GM12878 (cell line): Measurements from ENCODE around the gene LIPG.

Source experiments
- EP300 ChIP-seq, 2 experiments: fragments of 150-350 bp in 1 of 2; IDR thresholded peaks; 2 replicates each; pipeline ENCODE4 v1.6.1; 2011 to 2012; ENCODE audit warnings: low read depth in 2 of 2, low read length in 2 of 2, borderline replicate concordance in 1 of 2, improper control_type of control experiment in 1 of 2, inconsistent platforms in 1 of 2; ENCODE audit not compliant: control insufficient read depth in 1 of 2
- FOXM1 ChIP-seq: IDR thresholded peaks from 2 replicates; pipeline ENCODE4 v1.6.1; 2012; ENCODE audit warnings: low read depth, mild to moderate bottlenecking, inconsistent platforms, low read length, moderate library complexity
- POLR2A ChIP-seq: IDR thresholded peaks from 2 replicates; pipeline ENCODE4 v1.6.1; 2011; ENCODE audit warnings: low read depth, mild to moderate bottlenecking, low read length
- SREBF2 ChIP-seq: IDR thresholded peaks from 2 replicates; pipeline ENCODE4 v1.6.1; 2012; ENCODE audit warnings: mild to moderate bottlenecking, low read length
- TF ChIP-seq, protein P1 (sequence below): fragments of 450-650 bp; formaldehyde crosslinking; IDR thresholded peaks from 2 replicates; pipeline ENCODE4 v1.4.0; 2022; ENCODE audit warnings: mild to moderate bottlenecking, moderate library complexity

DNA sequence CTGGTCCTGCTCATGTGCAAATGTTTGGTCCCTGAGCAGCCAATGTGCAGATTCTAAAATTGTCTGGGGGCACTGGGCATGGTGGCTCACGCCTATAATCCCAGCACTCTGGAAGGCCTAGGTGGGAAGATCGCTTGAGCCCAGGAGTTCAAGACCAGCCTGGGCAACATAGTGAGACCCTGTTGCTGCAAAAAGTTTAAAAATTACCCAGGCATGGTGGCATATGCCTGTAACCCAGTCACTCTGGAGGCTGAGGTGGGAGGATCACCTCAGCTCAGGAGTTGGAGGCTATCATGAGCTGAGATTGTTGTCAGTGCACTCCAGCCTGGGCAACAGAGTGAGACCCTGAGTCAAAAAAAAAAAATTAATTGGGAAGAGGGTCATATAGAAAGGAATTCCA lies 5.1 kb downstream of the LIPG start:
- no peak for TF ChIP-seq FOXM1
- TF ChIP-seq SREBF2 = no peak
- no peak for TF ChIP-seq POLR2A
- no peak for TF ChIP-seq EP300 (IDR thresholded peaks at IDR 0.05; ENCODE audit: borderline replicate concordance in 1 of 2, control insufficient read depth in 1 of 2, low read depth in 2 of 2, low read length in 2 of 2)
- TF ChIP-seq, protein P1, sequence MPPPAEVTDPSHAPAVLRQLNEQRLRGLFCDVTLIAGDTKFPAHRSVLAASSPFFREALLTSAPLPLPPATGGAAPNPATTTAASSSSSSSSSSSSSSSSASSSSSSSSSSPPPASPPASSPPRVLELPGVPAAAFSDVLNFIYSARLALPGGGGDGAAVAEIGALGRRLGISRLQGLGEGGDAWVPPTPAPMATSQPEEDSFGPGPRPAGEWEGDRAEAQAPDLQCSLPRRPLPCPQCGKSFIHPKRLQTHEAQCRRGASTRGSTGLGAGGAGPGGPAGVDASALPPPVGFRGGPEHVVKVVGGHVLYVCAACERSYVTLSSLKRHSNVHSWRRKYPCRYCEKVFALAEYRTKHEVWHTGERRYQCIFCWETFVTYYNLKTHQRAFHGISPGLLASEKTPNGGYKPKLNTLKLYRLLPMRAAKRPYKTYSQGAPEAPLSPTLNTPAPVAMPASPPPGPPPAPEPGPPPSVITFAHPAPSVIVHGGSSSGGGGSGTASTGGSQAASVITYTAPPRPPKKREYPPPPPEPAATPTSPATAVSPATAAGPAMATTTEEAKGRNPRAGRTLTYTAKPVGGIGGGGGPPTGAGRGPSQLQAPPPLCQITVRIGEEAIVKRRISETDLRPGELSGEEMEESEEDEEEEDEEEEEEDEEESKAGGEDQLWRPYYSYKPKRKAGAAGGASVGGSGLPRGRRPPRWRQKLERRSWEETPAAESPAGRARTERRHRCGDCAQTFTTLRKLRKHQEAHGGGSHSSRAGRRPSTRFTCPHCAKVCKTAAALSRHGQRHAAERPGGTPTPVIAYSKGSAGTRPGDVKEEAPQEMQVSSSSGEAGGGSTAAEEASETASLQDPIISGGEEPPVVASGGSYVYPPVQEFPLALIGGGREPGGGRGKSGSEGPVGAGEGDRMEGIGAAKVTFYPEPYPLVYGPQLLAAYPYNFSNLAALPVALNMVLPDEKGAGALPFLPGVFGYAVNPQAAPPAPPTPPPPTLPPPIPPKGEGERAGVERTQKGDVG (CRISPR knock-in tag) = no peak
